Inflammatory macrophage (primary cell): ENCODE data around the gene RAB6A.
"Not testable (repeated sequence)": the region's sequence is repeated elsewhere in the genome, so short reads cannot be mapped to it uniquely, and the experiment has no call there.

Source experiments
- DNase-seq, 2 donors: peaks; one replicate each; pipeline ENCODE4 v3.0.0-alpha.2; 2020 to 2022
- total RNA-seq, 18 experiments: gene quantifications; one replicate each; lab custom pipeline; 2026; ENCODE audit warnings: mixed read lengths in 6 of 18, inconsistent platforms in 2 of 18; lab: John Stamatoyannopoulos, UW

Gene RAB6A
- total RNA-seq = 108 to 197 (median 148) reads per million in 18 experiments

DNA sequence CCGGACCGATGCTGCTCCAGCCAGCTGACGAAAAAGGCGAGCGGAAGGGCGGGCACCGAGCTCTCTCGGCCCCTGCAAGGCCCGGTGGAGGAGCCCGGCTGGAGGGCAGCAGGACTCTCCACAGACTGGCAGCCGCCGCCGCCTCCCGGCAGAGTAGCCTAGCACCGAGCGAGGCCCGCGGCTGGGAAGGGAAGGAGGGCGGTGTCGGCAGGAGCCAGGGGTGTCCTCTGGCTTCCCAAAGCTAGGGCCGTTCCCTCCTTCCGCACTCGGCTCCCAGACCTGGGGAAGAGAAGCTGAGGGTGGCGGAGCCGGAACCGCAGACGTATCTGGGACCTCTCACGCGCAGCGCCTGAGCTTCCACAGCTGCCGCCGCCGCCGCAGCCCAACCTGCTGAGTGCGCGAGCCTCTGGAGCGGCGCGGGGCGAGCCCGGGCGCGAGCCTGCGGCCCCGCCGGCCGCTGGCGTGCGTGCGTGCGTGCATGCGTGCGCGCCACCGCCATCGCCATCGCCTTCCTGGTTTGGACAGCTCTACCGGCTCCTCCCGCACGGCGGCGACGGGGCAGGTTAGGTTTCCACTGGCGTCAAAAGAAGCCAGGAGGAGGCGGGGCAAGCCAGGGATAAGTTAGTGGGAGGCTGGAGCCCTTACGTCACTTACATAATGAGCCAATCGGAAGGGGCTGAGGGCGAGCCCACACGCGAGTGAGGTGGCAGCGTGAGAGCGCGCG lies at the start of gene RAB6A:
Gene RAB6A (minus strand): TSS at position 396 of the 724 bp plus-strand sequence. CDS start 439 bp downstream, outside the sequence.
- DNase-seq = peak; percentile 100

DNA sequence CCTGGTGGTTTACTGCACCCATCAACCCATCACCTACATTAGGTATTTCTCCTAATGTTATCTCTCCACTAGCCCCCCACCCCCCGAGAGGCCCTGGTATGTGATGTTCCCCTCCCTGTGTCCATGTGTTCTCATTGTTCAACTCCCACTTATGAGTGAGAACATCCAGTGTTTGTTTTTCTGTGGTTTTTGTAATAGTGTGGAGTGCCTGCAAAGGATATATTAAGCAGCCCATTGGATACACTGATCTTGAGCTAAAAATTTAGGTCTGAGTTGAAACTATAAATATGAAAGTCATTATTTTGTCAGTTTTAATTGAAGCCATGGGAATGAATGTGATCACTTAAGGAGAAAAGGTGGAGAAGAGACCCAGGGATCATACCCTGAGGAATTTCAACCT lies 49.8 kb upstream of the RAB6A start:
- DNase-seq = no peak

DNA sequence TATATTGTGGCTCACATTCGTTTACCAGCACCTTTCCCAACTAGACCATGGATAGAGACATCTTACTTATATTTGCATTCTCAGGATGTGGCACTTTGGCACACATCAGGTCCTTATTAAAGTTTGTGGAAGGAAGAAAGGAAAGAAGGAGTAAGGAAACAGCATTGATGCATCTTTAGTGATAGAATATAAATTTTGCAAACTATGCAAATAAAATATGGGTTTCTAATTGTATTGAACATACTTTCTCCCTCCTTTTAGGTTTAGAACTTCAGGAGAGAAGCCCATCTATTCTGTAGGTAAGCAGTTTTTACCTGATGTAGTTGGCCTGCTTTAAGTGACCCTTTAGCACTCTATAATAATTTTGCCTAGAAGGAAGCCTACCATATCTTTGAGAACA lies 47.2 kb upstream of the RAB6A start:
- no peak for DNase-seq

DNA sequence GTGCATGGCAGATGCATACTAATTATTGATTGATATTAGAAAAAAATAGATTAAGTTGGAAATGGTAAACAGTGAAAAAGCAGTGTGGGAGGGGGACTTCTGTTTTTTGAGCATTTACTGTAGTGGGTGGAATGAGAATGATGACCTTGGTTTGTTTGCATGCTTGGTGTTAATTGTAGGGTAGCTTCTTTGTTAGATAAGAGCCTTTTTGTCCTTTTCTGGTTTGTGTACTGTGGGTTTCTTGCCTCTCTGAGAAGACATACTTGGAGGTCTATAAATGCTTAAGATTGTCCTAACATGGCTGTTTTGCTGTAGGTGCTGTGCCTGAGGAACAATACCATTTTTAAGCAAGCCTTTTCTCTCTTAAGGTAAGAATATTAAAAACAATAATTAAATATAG lies 43.8 kb upstream of the RAB6A start:
- peak in 1 of 2 donors; percentile 33 for DNase-seq

DNA sequence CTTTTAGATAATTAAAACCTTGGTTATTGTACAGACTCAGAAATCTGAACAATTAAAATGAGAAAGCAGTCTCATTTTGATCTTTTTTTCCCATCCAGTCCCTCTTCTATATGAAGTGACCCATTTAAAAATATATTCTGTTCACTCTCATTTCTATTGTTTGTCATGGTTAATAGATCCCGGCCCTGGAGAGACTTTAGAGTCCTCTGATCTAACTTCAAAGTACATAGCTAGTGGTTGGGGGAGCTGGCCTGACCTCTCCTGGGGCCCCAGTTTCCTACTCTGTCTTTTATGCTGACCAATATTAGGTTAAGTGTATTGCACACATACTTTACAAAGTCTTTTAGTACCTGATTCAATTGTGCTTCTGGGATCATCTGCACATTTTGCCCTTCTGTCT lies 40.3 kb upstream of the RAB6A start:
- DNase-seq = no peak

DNA sequence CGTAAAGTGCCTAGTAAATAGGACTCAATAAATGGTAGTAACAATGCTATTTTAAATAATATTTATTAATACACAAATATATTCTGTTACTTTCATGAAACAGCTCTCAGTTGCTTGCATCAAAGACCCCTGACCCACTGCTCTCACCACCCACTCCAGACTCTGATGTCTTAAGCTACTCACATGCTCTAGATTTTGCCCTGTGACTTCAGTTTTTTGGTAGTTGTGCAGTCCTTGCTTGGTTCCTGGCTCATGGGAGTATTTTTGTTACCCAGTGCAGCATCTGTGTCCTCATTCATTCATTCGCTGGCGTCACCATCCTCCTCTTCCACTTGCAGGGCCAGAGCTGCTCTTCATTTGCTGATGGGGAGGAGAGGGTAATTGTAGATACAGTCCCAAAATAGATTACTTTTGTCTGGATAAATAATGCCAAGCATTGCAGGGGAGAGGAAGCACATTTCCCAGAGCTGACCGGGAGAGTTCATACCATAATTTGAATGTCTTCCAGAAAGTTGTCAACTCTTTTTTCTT lies 39.5 kb upstream of the RAB6A start:
- DNase-seq = peak; percentile 39 to 59

DNA sequence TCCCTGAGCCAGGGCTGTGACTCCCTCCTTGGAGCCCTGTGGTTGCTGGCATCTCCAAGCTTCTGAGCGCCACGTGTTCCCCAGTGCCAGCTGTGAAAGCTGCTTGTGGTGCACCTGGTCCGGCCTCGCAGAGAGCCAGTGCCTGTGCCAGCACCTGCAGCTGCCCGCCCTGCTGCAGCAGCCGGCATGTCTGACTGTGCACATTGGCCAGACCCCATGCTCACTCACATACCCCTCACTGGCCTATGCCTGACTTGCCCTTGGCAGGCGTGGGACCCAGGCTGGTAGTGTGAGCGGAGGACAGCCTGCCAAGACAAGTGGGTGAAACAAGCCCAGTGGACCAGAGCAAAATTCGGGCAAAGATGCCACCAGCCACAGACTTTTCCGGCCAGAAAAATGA lies 36.6 kb upstream of the RAB6A start:
- no peak for DNase-seq

DNA sequence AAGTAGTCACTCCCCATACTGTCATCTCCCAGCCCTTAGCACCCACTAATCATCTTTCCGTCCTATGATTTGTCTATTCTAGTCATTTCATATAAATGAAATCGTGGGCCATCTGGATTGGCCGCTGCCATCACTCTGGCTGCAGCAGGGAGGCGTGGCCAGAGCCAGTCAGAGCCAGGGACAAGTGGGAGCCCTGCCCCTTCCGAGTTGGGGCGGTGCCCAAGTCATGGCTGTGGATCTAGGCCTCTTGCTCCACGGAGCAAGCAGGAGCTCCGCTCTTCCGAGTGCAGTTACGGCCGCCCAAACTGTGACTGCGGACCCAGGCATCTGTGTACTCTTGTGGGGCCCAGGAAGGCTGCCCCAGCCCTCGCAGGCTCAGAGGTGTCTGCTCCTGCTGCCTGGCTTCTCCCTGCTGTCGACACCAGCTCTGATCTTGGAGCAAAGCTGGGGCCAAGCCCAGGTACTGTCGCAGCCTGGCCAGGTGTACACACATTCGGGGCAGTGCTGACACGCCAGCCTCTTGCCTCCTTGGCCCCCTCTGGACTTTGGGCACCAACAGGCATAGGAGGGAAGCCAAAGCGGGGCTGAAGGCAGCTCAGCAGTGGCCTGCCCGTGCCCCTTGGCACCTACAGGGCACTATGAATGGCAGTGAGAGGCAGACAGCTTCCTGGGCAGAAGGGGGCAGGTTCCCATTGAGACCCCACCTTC lies 35.2 kb upstream of the RAB6A start:
- no peak for DNase-seq

DNA sequence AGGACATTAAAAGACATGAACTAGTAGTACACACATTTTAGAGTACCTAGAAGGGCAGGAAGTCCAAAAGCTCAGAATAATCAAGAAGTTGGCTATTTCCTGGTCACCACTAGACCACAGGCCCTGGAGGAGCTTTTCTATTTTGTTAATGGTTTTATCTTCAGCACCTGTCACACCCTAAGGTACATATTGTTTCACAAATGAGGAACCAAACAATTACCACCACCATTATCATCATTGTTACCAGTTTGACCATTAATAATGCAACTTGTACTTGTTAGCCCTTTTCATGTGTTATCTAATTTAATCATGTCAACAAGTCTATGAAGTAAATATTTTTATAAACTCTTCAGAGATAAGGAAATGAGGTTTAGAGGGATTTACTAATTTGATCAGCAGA lies 31.7 kb upstream of the RAB6A start:
- no peak for DNase-seq

DNA sequence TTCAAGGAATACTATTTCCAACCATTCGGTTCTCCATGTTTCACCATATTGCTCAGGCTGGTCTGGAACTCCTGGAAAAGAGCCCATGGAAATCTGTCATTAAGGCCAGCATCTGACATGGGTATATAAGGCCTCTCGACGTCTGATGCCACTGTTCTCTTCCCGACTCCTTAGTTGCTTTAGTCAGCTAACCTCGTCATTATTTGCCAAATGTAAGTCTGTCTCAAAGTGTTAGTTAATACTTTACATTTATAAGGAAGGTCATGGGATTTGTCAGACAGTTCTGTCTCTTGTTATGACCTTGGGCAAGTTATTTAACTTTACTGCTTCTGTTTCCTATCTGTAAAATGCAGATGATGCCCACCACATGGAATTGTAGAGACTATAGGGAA lies 28.4 kb upstream of the RAB6A start:
- no peak for DNase-seq

DNA sequence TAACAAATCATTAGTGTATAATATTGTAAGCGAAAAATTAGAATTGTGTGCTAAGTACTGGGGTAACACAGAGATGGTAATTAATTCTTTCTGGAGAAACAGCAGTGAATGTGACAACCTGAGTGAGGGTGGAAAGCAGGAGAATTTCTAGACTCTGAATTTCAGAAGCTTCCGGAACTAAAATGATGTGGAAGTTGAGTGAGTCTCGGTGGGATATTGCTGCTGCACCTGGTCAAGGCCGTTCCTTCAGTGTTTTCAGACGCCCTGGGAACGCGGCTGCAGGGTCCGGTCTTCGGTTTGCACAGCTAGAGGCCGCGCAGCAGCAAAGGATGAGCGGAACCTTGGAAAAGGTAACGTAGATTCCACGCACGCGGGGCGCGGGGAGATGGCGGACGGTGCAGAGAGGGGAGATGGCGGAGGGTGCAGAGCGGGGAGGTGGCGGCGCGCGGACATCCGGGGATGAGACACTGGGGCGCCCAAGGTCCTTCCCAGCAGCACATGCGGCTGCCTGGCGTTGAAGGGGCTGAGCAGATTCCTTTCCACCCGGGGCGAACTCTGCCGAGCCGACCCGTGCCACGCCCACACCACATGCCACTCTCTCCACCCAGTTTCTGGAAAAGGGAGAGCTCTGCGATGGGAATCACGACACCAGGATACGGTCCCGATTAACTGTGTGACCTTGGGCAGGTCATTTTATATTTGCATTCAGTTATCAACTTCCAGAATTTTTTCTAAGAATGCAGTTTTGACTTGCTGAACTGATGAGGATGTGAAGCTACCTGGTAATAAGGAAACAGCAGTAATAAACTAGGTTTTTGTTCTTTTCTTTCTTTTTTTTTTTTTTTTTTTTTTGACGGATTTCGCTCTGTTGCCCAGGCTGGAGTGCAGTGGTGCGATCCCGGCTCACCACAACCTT lies 27.0 kb upstream of the RAB6A start, which contains the start of gene MRPL48:
Gene MRPL48 (plus strand): TSS at position 232 of the 916 bp plus-strand sequence. CDS start 98 bp downstream, at position 330.
- DNase-seq = peak; percentile 88 to 94

DNA sequence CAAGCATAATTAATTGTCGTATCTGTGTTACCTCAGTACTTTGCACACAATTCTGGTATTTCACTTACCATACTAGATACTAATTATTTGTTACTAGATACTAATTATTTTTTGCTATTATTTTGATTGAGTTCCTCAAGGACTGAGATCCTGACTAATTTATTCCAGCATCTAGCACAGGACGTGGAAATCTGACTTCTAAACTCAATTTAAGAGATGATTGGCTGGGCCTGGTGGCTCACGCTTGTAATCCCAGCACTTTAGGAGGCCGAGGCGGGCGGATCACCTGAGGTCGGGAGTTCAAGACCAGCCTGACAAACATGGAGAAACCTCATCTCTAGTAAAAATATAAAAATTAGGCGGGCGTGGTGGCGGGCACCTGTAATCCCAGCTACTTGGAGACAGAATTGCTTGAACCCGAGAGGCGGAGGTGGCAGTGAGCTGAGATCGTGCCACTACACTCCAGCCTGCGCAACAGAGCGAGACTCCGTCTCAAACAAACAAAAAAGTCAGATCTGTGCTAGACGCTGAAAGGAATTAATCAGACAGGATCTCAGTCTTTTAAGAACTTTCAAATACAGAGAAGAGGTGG lies 26.3 kb upstream of the RAB6A start:
- DNase-seq = no peak

DNA sequence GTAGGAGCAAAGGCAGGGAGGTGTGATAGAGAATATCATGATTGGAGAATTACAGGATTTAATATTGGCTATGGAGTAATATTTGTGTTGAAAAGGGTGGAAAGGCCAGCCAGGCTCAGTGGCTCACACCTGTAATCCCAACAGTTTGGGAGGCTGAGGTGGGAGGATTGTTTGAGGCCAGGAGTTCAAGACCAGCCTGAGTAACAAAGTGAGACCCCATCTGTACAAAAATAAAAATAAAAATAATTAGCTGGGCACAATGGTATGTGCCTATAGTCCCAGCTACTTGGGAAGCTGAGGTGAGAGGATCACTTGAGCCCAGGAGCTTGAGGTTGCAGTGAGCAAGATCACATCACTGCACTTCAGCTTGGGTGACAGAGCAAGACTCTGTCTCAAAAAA lies 24.6 kb upstream of the RAB6A start:
- DNase-seq = not testable (repeated sequence)

DNA sequence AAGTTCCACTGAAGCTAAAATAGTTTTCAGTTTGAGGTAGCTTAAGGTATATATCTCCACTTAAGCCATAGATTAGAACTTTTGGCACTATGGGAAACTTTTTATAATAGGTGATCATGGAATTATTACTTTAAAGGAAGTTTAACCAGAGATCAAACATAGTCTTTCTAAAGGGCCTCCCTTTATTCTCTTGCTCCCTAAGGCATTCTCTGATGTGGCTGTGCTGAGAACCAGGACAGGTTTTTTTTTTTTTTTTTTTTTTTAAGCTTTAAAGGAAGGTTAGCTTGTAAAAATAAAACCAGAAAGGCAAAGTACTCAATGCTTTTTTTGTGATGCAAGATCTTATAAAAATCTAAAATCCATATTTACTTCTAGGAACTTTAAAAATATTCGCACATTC lies 23.9 kb upstream of the RAB6A start:
- DNase-seq = no peak

DNA sequence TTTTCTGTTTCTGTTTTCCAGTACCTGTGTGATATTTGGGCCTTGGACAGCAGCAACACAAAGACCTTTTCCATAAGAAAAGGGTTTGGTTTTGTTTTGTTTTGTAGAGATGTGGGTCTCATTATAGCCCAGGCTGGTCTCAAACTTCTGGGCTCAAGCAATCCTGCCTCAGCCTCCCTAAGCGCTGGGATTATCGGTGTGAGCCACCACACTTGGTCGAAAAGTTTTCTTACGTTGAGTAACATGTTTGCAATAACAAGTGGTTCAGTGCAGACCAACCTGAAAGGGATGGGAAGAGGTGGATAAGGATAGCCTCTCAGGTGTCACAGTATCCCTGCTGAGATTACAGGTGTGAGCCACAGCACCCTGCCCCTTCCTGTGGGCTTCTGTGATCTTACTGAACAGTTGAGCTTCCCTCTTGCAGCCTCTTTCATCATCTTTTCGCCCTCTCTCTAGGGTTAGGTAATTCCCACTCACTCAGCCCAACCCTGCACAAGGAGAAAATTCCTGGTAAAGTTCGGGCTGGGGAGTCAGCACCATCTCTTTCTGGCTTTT lies 23.3 kb upstream of the RAB6A start:
- peak in 1 of 2 donors; percentile 4 for DNase-seq

DNA sequence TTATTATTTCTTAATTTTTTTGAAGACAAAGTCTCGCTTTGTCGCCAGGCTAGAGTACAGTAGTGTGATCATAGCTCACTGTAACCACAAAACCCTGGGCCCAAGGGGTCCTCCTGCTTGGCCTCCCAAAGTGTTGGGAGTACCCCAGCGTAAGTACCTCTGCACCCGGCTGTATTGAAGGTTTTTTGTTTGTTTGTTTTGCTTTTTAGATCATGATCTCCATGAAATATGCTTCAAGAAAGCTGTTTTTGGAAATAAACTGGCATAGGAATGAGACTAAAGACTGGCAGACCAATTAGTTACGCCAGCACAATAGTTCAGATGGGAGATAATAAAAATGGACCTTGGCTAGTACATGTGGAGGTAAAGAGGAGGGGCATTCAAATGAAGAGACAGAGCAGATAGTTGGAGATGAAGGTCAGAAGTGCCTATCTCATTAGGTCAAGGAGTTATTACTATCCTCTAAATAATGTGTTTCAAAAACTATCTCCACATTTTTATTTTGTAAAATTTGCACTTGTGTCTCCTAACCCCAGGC lies 22.7 kb upstream of the RAB6A start:
- no peak for DNase-seq

DNA sequence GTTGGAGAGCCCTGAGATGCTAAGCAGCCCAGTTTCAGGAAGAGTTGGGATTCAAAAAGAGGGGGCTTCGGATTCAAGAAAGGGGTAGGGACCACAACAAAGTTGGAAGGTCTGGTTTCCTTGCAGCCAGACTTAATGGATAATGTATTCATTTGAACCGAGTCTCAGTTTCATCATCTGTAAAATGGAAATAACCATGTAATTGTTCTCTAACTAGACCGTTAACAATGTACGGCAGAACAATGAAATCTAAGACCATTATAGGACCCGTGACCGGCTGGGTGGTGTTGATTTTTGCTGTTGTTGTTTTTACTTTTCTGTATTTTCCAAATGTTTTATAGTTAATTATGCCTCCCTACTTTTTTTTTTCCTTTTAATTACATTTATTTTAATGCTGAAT lies 20.4 kb upstream of the RAB6A start:
- DNase-seq = no peak

DNA sequence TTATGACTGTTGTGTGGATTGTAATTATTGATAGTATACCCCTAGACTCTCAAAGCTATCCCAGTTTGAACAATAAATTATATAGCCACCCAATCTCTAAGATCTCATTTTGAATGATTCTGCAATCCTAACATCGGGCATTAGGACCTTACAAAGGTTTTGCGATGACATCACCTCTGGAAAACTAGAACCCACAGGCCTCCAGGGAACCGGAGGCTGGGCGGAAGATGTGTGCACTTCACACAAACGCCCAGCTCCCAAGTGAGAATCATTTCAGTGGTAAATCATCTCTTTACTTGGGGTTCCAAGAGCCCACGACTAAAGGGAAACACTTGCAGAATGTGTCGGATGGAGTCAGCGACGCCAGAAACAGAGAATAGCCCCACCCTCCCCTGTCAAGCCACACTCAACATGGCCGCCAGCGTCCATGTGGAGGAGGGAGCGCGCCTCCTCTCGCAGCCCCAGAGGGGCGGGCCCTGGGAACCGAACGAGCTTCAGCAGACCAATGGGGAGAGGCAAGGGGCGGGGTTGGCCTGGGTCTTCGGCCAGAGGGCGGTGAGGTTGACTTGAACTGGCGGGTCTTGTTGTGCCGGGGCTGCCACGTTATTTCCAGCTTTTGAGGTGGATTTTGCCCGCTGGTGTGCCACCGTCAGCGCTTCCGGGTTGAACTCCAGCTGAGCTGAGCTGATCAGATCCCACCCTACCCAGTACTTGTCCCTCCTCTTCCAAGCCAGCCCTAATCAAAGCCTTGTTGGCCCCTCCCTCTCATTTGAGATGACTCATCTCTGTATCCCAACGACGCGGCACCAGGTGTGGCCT lies 18.4 kb upstream of the RAB6A start:
- DNase-seq = peak; percentile 97 to 98

DNA sequence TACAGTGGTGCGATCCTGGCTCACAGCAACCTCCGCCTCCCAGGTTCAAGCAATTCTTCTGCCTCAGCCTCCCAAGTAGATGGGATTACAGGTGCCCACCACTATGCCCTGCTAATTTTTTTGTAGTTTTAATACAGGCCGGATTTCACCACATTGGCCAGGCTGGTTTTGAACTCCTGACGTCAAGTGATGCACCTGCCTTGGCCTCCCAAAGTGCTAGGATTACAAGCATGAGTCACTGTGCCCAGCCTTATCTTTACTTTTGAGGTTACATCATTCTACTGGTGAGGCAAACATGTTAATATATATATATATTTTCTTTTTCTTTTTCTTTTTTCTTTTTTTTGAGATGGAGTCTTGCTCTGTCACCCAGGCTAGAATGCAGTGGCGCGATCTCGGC lies 9.9 kb upstream of the RAB6A start:
- not testable (repeated sequence) for DNase-seq

DNA sequence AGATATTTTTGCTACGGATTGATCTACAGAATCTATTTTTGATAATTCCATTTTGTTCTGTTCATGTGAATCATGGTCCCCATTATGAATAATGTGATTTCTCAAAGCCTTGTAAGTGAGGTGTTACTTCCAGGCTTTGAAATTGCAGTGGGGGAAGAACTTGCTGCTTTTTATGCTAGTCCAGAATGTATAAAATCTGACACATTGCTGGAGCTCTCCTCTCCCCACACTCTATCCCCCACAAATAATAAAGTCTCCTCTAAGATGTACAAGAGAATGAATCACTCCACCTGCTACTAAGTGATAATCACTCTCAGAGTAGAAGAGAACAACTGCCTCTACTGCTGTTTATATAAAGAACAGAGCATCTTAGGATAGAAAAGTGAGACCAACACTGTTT lies 5.9 kb upstream of the RAB6A start:
- DNase-seq = no peak

DNA sequence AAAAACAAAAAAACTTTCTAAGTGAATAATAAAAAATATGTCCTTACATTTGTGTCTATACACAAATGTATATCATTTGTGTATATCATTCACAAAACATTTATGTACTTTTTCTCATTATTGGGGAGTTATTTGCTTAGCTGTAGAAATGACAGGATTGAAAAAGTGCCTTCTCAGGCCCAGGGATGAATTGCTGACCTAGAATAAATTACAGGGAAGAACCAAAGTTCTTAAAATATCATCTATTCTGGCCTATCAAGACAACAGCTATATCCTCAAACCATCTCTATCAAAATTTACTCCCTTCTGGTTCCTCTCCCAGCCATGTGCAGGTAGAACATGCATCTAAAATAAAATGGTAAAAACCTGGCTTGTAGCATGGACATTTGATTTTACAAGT lies 1.9 kb upstream of the RAB6A start:
- no peak for DNase-seq
